HepG2 (cell line): ENCODE results near the gene SKIL. TPM values are rescaled to one million over a fixed set of nuclear protein-coding genes. Genes with fewer than 3 reads are reported as not detected.

Source experiments
- AGO2 ChIP-seq: fragments of 200-400 bp; formaldehyde crosslinking; optimal IDR thresholded peaks from 2 replicates; pipeline ENCODE3; 2017; ENCODE audit warnings: mild to moderate bottlenecking, low read depth, low read length, moderate library complexity
- CENPT ChIP-seq: sonication (generic); formaldehyde crosslinking; IDR thresholded peaks from 2 replicates; pipeline ENCODE4 v1.8.0; 2022; ENCODE audit warnings: low read depth, mild to moderate bottlenecking, moderate library complexity, missing genetic modification reagents
- ELF3 ChIP-seq: IDR thresholded peaks from 2 replicates; pipeline ENCODE4 v1.6.1; 2016; ENCODE audit warnings: missing genetic modification reagents, missing compliant biosample characterization
- GFI1 ChIP-seq: sonication (generic); formaldehyde crosslinking; IDR thresholded peaks from 2 replicates; pipeline ENCODE4 v1.5.0; 2020; ENCODE audit warnings: missing genetic modification reagents, mild to moderate bottlenecking, borderline replicate concordance
- HIVEP1 ChIP-seq: sonication (generic); formaldehyde crosslinking; IDR thresholded peaks from 2 replicates; pipeline ENCODE4 v1.4.0; 2020; ENCODE audit warnings: mild to moderate bottlenecking, missing genetic modification reagents
- HNRNPK ChIP-seq: fragments of 200-400 bp; formaldehyde crosslinking; IDR thresholded peaks from 2 replicates; pipeline ENCODE4 v1.6.1; 2018; ENCODE audit warnings: low read length, low read depth, moderate library complexity, mild to moderate bottlenecking; ENCODE audit not compliant: poor library complexity, severe bottlenecking
- KDM5B ChIP-seq: sonication (generic); formaldehyde crosslinking; IDR thresholded peaks from 2 replicates; pipeline ENCODE4 v1.4.0; 2020; ENCODE audit warnings: missing genetic modification reagents, mild to moderate bottlenecking, borderline replicate concordance
- PBX2 ChIP-seq: IDR thresholded peaks from 2 replicates; pipeline ENCODE4 v1.6.1; 2016; ENCODE audit warnings: control low read depth
- RAD21 ChIP-seq: fragments of 450-650 bp; formaldehyde crosslinking; IDR thresholded peaks from 2 replicates; pipeline ENCODE4 v1.5.0; 2020; ENCODE audit warnings: mild to moderate bottlenecking
- REST ChIP-seq, 2 experiments: IDR thresholded peaks; 2 replicates each; pipeline ENCODE4 v1.6.1; 2011 to 2012; ENCODE audit warnings: low read length in 2 of 2, borderline replicate concordance in 1 of 2, low read depth in 1 of 2, mild to moderate bottlenecking in 1 of 2, moderate library complexity in 1 of 2
- SRY ChIP-seq: sonication (generic); formaldehyde crosslinking; IDR thresholded peaks from 2 replicates; pipeline ENCODE4 v1.8.0; 2022; ENCODE audit warnings: mild to moderate bottlenecking, missing genetic modification reagents
- STAG1 ChIP-seq: sonication (generic); formaldehyde crosslinking; IDR thresholded peaks from 2 replicates; pipeline ENCODE4 v1.4.0; 2020; ENCODE audit warnings: missing genetic modification reagents
- U2AF1 ChIP-seq: fragments of 200-400 bp; formaldehyde crosslinking; optimal IDR thresholded peaks from 2 replicates; pipeline ENCODE3; 2017; ENCODE audit warnings: mild to moderate bottlenecking, low read depth, low read length
- YEATS2 ChIP-seq: sonication (generic); formaldehyde crosslinking; IDR thresholded peaks from 2 replicates; pipeline ENCODE4 v1.4.0; 2020; ENCODE audit warnings: missing genetic modification reagents, borderline replicate concordance
- ZBTB14 ChIP-seq: sonication (generic); formaldehyde crosslinking; IDR thresholded peaks from 2 replicates; pipeline ENCODE4 v1.4.0; 2020; ENCODE audit warnings: missing genetic modification reagents
- ZBTB7B ChIP-seq: sonication (generic); formaldehyde crosslinking; IDR thresholded peaks from 2 replicates; pipeline ENCODE4 v1.4.0; 2020; ENCODE audit warnings: missing genetic modification reagents
- ZFX ChIP-seq: sonication (generic); formaldehyde crosslinking; IDR thresholded peaks from 2 replicates; pipeline ENCODE4 v1.4.0; 2020; ENCODE audit warnings: mild to moderate bottlenecking, low read depth, missing genetic modification reagents, moderate library complexity
- ZNF101 ChIP-seq: sonication (generic); formaldehyde crosslinking; IDR thresholded peaks from 2 replicates; pipeline ENCODE4 v1.4.0; 2020; ENCODE audit warnings: mild to moderate bottlenecking, low read depth, missing genetic modification reagents, borderline replicate concordance
- ZNF160 ChIP-seq: sonication (generic); formaldehyde crosslinking; IDR thresholded peaks from 2 replicates; pipeline ENCODE4 v1.8.0; 2022; ENCODE audit warnings: mild to moderate bottlenecking, inconsistent platforms, missing genetic modification reagents
- ZNF3 ChIP-seq: IDR thresholded peaks from 2 replicates; pipeline ENCODE4 v1.7.0; 2017; ENCODE audit warnings: inconsistent platforms
- ZNF333 ChIP-seq: sonication (generic); formaldehyde crosslinking; IDR thresholded peaks from 2 replicates; pipeline ENCODE4 v1.4.0; 2020; ENCODE audit warnings: mild to moderate bottlenecking, missing genetic modification reagents, borderline replicate concordance
- ZNF430 ChIP-seq: sonication (generic); formaldehyde crosslinking; IDR thresholded peaks from 2 replicates; pipeline ENCODE4 v1.9.0; 2021; ENCODE audit warnings: mild to moderate bottlenecking, missing genetic modification reagents
- ZNF724P ChIP-seq: sonication (generic); formaldehyde crosslinking; IDR thresholded peaks from 2 replicates; pipeline ENCODE4 v1.8.0; 2022; ENCODE audit warnings: missing genetic modification reagents, borderline replicate concordance
- polyA plus RNA-seq, 8 experiments: library from polyadenylated mRNA; depleted of rRNA in 3 of 8; stranded (reverse) in 7 of 8; unstranded in 1 of 8; fragments of >200 nt; fragmentation: Illumina TruSeq in 4 of 8; extraction: Trizol in 4 of 8; gene quantifications; 2 replicates each; pipeline versions ENCODE4 v1.2.1 to v1.2.3, GENCODE V29; 2011 to 2016; ENCODE audit warnings: low read depth in 4 of 8, missing spikeins in 1 of 8, mixed read lengths in 1 of 8; ENCODE audit not compliant: insufficient read depth in 1 of 8
- total RNA-seq, 5 experiments: library from RNA; depleted of rRNA; stranded (reverse); fragments of >200 nt; fragmentation: Illumina TruSeq; extraction: Trizol; gene quantifications; 2 replicates each; pipeline ENCODE4 v1.2.3, GENCODE V29; 2016; ENCODE audit warnings: low read depth in 1 of 5

The SKIL gene
- total and polyA plus RNA-seq, 2 of the 13 experiments (the other 11 are each of a cell fraction or from before 2014, with no cell fraction given): 5.2 to 20.7 TPM

GRCh38 chr3:170356596-170357175 is 829 bp upstream of the SKIL start (continued):
- TF ChIP-seq ZBTB7B (CRISPR knock-in tag): 0 out of 2 replicates have a peak, but pooled peaks have one; percentile 43
- TF ChIP-seq REST (IDR thresholded peaks at IDR 0.05; ENCODE audit: borderline replicate concordance in 1 of 2, low read depth in 1 of 2, low read length in 2 of 2): 0 out of 4 replicates have a peak, but pooled peaks of 1 of the 2 experiments have one; percentile 28
- TF ChIP-seq KDM5B (CRISPR knock-in tag): peak; percentile 31; the same call in 1 of the 2 replicates
- TF ChIP-seq CENPT: no peak
- no peak for TF ChIP-seq ZNF160 (CRISPR knock-in tag)
- no peak for TF ChIP-seq ZNF430 (CRISPR knock-in tag)
- 0 out of 2 replicates have a peak, but pooled peaks have one; percentile 35 for TF ChIP-seq GFI1 (CRISPR knock-in tag)
- TF ChIP-seq HNRNPK: no peak
- TF ChIP-seq ZBTB14 (CRISPR knock-in tag): no peak
- no peak for TF ChIP-seq SRY
- no peak for TF ChIP-seq U2AF1
- TF ChIP-seq STAG1 (CRISPR knock-in tag): 0 out of 2 replicates have a peak, but pooled peaks have one; percentile 4
- TF ChIP-seq PBX2 (CRISPR knock-in tag): no peak
- TF ChIP-seq ZNF101 (CRISPR knock-in tag): no peak
- no peak for TF ChIP-seq YEATS2 (CRISPR knock-in tag)
- peak; percentile 61 for TF ChIP-seq ZFX (CRISPR knock-in tag)
- no peak for TF ChIP-seq ZNF3
- peak; percentile 69 for TF ChIP-seq RAD21 (CRISPR knock-in tag)
- TF ChIP-seq HIVEP1 (CRISPR knock-in tag): peak; percentile 38; the same call in 1 of the 2 replicates
- TF ChIP-seq AGO2: no peak
- TF ChIP-seq ZNF333 (CRISPR knock-in tag): no peak
- TF ChIP-seq ELF3: peak; percentile 36; the same call in 1 of the 2 replicates
- TF ChIP-seq ZNF724P: no peak
